Measurements from ENCODE around the gene SYNJ1. TPM values are rescaled to one million over a fixed set of nuclear protein-coding genes. Genes with fewer than 3 reads are reported as not detected.

The SYNJ1 gene
- total and polyA plus RNA-seq, 9 of the 15 experiments (the other 6 are each of a cell fraction or from before 2014, with no cell fraction given) = 2.4 to 10.6 (median 5.6) TPM

DNA sequence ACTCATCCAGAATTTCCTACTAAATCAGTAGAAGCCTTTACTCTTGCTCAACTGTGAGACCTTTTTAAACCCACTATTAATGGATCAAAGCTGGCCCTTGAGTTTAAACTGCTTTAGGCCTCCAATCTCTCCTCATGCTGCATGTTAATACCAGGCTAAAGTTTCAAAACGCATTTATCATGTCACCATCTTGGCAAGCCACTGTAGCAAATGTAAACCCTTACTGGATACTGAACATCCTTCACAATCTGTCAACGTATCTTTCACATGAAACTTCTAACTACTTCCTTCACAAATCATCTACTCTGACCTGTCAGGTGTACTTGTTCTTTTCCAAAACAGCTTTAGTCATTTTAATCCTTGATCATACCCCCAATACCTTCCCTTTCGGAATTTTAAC, 40.7 kb upstream of the SYNJ1 start:
- Histone ChIP-seq H3K9me3 (replicated peaks; ENCODE audit: control insufficient read depth, insufficient read depth, low read depth, low read length) (no peaks in the 10 kb centered on the region), H3K27me3 (ENCODE audit: control insufficient read depth in 2 of 2, insufficient read depth in 2 of 2, low read length in 2 of 2) (no peaks in the 10 kb centered on the region), H3K9ac (ENCODE audit: insufficient read depth in 1 of 2, low read depth in 2 of 2, low read length in 2 of 2) (no peak overlapping the region; a peak in 1 of 4 replicates), H4K20me1 (replicated peaks; ENCODE audit: control insufficient read depth, insufficient read depth, low read length) (peaks cover 20% of the 10 kb centered on the region), H3K27ac (ENCODE audit: extremely low read depth, low read depth, low read length) (no peak overlapping the region), H3K36me3 (ENCODE audit: control insufficient read depth, insufficient read depth, low read length) (peaks cover 64% of the 10 kb centered on the region), H3K9me1 (ENCODE audit: control insufficient read depth, insufficient read depth, low read length) (peaks cover 5% of the 10 kb centered on the region), H2AFZ (ENCODE audit: low read depth, low read length) (no peak overlapping the region), H3K4me2 (ENCODE audit: insufficient read depth, low read length) (peak overlapping the region; percentile 20), H3K79me2 (ENCODE audit: control insufficient read depth, insufficient read depth, low read length) (peaks cover 80% of the 10 kb centered on the region), H3K4me3 (no peak overlapping the region), H3K4me1 (replicated peaks in 1 of 2; ENCODE audit: control insufficient read depth in 2 of 2, insufficient read depth in 2 of 2, low read length in 2 of 2) (peaks cover 11 to 16% of the 10 kb centered on the region in 2 experiments)
- FAIRE-seq (no peak), ATAC-seq (no peak), DNase-seq (ENCODE audit: extremely low read depth in 1 of 4, low spot score in 3 of 4) (no peak)
- BruUV-seq (replicated peaks) = no TSS peak
- in situ Hi-C loops (cut with MboI) = no loop called here
- ChIA-PET POLR2A (interaction anchor here (0.7 kb wide), 1 partner anchor 49 kb away, joined by 3 read pairs; no protein-coding TSS in a partner anchor), CTCF (ENCODE audit: low intra/inter-chr PET ratio) (no interaction called here)
- intact Hi-C loops (cut with micrococcal nuclease) = no loop called here
- WGBS (ENCODE audit: insufficient coverage, low coverage, missing lambda C conversion rate) = 41% methylated on average over 3 of the region's 3 CpGs
- TF ChIP-seq PBX2 (CRISPR knock-in tag; IDR thresholded peaks at IDR 0.05; ENCODE audit: low read depth) (no peak), PBX2 (tag; conservative IDR thresholded peaks at IDR 0.05; ENCODE audit: low read depth) (peak; percentile 98), CSDE1 (IDR thresholded peaks at IDR 0.05) (no peak), MEIS2 (IDR thresholded peaks at IDR 0.05; ENCODE audit: partially characterized antibody) (peak; percentile 95), ARNT (IDR thresholded peaks at IDR 0.05) (no peak), NR2C1 (IDR thresholded peaks at IDR 0.05) (no peak), NR2C1 (tag; IDR thresholded peaks at IDR 0.05) (no peak), NELFE (IDR thresholded peaks at IDR 0.05; ENCODE audit: insufficient read depth, insufficient read length) (no peak), HNRNPUL1 (IDR thresholded peaks at IDR 0.05; ENCODE audit: low read length) (no peak), TAF9B (IDR thresholded peaks at IDR 0.05; ENCODE audit: partially characterized antibody) (no peak), BRCA1 (IDR thresholded peaks at IDR 0.05) (no peak), BRCA1 (CRISPR knock-in tag; IDR thresholded peaks at IDR 0.05) (no peak), SAFB (IDR thresholded peaks at IDR 0.05; ENCODE audit: borderline replicate concordance, low read depth, low read length) (no peak), ARID2 (IDR thresholded peaks at IDR 0.05) (no peak), ZNF41 (CRISPR knock-in tag; conservative IDR thresholded peaks at IDR 0.05) (no peak), HOXB6 (CRISPR knock-in tag; IDR thresholded peaks at IDR 0.05; ENCODE audit: borderline replicate concordance) (no peak), ZNF699 (CRISPR knock-in tag; IDR thresholded peaks at IDR 0.05; ENCODE audit: insufficient replicate concordance) (no peak), CAMTA2 (CRISPR knock-in tag; conservative IDR thresholded peaks at IDR 0.05) (no peak)
- TF ChIP-seq, protein P1, sequence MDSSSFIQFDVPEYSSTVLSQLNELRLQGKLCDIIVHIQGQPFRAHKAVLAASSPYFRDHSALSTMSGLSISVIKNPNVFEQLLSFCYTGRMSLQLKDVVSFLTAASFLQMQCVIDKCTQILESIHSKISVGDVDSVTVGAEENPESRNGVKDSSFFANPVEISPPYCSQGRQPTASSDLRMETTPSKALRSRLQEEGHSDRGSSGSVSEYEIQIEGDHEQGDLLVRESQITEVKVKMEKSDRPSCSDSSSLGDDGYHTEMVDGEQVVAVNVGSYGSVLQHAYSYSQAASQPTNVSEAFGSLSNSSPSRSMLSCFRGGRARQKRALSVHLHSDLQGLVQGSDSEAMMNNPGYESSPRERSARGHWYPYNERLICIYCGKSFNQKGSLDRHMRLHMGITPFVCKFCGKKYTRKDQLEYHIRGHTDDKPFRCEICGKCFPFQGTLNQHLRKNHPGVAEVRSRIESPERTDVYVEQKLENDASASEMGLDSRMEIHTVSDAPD (CRISPR knock-in tag; IDR thresholded peaks at IDR 0.05) = no peak

Measured in K562 (cell line).